ENCODE measurements around the gene FOXP1.

GRCh38 chr3:71083726-71084131 lies 499.8 kb downstream of the FOXP1 start:
- TF ChIP-seq, protein P1, sequence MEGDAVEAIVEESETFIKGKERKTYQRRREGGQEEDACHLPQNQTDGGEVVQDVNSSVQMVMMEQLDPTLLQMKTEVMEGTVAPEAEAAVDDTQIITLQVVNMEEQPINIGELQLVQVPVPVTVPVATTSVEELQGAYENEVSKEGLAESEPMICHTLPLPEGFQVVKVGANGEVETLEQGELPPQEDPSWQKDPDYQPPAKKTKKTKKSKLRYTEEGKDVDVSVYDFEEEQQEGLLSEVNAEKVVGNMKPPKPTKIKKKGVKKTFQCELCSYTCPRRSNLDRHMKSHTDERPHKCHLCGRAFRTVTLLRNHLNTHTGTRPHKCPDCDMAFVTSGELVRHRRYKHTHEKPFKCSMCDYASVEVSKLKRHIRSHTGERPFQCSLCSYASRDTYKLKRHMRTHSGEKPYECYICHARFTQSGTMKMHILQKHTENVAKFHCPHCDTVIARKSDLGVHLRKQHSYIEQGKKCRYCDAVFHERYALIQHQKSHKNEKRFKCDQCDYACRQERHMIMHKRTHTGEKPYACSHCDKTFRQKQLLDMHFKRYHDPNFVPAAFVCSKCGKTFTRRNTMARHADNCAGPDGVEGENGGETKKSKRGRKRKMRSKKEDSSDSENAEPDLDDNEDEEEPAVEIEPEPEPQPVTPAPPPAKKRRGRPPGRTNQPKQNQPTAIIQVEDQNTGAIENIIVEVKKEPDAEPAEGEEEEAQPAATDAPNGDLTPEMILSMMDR (IDR thresholded peaks at IDR 0.05): no peak
- no peak for TF ChIP-seq POLR2AphosphoS5 (IDR thresholded peaks at IDR 0.05)
- TF ChIP-seq POLR2A (IDR thresholded peaks at IDR 0.05): no peak
- no peak for TF ChIP-seq EP300 (IDR thresholded peaks at IDR 0.05)
